HG03439 (cell line): ENCODE data around the gene BIRC6.
"Not testable (repeated sequence)": the region's sequence is repeated elsewhere in the genome, so short reads cannot be mapped to it uniquely, and the experiment has no call there.

Experiments
- ATAC-seq: cut with Tn5 transposase; IDR thresholded peaks from one replicate; pipeline ENCODE4 v1.9.1; 2021; ENCODE audit warnings: mild to moderate bottlenecking, moderate library complexity; ENCODE audit not compliant: unreplicated experiment

BIRC6 gene

DNA sequence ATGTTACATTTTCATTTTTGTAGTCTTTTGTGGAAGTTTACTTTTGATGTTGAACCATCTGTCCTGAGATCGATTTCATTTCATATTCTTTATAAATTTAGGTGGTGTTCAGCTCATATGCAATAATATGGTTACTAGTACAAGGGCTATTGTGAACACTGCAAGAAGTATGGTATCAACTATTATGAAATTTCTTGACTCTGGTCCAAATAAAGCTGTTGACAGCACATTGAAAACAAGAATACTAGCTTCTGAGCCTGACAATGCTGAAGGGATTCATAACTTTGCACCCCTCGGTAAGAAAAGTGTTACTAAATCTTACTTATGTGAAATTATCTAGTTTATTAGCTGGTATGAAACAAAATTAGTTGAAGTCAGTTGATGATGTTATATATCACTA is 146.1 kb downstream of the BIRC6 start:
- no peak for ATAC-seq

DNA sequence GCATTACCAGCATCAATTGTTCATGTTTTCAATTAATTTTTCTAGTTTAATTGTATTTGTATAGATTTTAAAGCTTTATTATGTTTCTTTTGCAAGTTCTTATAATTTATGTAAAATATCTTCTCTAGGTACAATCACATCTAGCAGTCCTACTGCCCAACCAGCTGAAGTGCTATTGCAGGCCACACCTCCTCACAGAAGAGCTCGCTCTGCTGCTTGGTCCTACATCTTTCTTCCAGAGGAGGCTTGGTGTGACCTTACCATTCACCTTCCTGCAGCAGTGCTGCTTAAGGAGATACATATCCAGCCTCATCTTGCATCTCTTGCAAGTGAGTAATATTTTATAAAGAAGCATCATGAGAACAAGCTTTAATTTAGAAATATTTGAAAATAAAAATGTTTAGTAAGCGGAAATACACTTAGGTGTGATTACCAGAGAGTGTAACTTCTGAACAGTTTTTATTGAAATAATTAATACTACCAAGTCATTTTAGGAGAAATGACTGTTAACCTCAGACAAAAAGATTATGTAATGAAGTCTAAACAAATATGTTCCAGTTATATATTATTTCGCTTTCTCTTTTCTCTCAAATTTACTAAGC is 148.2 kb downstream of the BIRC6 start:
- ATAC-seq: no peak

DNA sequence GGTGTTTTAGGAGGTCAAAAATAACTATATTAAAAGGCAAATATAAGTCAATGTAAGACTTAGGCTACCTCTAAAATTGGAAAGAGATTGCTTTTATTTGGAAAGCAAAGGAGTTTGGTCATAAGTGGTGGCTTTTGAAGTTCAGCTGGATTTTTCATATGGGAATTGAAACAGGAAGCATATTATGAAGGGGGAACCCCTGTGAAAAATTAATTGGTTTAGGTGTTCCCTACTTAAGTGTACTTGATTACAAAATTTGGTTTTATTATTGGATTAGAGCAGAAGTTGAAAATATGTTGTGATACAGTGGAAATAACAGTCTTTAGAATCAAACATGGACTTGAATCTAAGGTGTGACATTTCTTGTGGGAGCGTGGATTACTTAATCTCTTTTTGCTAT is 149.6 kb downstream of the BIRC6 start:
- ATAC-seq: no peak

DNA sequence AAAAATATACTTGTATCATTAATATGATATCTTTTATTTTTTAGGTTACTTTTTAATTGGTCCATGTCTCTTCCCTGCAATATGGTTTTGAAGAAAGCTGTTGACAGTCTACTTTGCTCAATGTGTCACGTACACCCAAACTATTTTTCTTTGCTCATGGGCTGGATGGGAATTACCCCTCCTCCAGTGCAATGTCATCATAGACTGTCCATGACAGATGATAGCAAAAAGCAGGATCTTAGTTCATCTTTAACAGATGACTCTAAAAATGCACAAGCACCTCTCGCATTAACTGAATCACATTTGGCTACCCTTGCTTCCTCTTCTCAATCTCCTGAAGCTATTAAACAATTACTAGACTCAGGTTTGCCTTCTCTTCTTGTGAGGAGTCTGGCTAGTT is 158.1 kb downstream of the BIRC6 start:
- no peak for ATAC-seq

DNA sequence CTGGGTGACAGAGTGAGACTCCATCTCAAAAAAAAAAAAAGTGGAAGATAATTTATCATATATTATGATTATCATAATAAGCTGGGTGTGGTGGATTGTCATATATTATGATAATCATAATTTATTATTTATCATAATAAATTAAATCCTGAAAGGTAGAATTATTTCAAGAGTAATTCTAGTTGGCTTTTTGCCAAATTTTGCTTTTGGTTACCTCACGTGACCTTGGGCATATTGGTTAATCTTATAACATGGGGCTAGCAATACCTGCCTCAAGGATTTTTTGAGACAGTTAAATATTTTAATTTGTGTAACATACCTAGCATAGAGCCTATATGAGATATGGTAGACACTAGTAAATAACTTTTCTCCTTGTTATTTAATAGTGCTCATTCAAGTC is 159.7 kb downstream of the BIRC6 start:
- no peak for ATAC-seq

DNA sequence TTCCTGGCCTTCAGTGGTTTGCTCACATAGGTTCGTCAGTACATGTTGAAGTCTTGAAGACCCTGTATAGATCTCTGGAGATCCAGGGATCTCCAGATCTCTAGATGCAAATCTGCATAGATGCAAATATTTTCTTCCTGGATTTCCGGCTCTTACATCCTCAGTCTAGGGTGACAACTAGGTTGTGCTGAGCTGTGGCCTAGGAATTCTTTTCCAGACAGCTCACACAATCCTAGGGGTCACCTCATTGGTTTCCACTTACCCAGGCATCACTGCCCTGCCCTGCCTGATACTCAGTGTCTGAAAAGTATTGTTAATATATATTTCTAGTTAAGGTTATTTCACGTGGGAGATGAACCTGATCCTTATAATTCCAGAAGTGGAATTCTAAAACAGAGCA is 165.9 kb downstream of the BIRC6 start:
- no peak for ATAC-seq

DNA sequence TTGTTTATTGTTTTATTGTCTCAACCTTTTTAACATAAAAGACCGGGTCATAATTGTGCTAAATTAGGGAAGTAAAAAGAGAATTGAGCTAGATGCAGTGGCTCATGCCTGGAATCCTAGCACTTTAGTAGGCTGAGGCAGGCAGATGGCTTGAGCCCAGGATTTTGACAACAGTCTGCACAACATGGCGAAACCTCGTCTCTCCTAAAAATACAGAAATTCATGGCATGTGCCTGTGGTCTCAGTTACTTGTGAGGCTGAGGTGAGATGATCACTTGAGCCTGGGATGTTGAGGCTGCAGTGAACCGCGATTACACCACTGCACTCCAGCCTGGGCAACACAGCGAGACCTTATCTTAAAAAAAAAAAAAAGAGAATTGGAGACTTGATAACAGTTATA is 166.9 kb downstream of the BIRC6 start:
- no peak for ATAC-seq

DNA sequence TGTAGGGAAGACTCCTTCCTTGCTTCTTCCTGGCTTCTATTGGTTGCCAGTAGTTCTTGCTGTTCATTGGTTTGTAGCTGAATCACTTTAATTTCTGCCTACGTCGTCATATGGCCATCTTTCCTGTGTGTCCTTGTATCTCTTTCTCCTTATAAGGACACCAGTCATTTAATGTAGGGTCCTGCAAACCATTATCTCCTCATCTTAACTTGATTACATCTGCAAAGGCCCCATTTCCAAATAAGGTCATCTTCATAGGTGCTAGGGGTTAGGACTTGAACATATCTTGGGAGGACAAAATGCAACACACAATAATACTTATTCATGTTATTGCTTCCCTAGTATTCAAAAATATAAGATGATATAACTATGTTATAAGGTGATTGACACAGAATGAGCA is 175.5 kb downstream of the BIRC6 start:
- ATAC-seq: no peak

DNA sequence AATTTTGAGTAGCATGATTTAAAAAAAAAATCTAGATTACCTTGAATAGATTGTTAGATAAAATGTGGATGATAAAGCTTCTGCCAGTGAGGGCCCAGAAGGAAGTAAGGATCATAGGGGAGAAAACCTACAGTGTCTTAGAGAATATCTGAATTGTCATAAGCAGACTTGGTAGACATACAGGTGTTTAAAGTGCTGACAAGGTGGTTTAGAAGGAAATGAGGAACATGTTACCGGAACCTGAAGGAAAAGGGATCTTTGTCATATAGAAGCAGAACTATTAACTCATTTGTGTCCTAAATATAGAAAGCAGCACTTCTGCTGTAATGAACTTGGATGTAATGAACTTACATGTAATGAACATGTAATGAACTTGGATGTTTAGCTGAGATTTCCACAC is 176.1 kb downstream of the BIRC6 start:
- no peak for ATAC-seq

DNA sequence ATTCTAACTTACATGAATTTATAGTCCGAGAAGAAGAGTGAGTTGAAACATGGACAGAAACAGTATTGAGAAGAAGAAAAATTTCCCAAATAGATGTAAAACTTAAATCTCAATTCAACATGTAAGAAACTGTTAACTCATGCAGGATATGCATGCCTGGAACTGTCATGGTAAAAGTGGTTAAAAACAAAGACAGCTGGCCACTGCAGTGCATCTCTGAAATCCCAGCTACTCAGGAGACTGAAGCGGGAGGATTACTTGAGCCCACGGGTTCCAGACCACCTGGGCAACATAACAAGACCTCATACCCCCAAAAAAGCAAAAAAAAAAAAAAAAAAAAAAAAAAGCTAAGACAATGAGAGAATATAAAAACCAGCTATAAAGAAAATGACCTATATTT is 178.0 kb downstream of the BIRC6 start:
- no peak for ATAC-seq

DNA sequence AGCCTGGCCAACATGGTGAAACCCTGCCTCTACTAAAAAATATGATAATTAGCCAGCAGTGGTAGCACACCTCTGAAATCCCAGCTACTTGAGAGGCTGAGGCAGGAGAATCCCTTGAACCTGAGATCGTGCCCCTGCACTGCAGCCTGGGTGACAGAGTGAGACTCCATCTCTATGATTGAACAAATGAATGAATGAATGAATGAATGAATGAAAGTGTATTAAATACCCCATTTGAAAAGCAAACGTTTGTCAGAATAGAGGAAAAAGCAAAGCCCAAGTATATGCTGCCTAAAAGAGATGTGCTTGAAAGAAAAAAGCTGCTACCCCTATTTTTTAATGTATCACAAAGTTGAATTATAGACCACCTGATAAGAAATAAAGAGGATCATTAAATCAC is 181.9 kb downstream of the BIRC6 start:
- no peak for ATAC-seq

DNA sequence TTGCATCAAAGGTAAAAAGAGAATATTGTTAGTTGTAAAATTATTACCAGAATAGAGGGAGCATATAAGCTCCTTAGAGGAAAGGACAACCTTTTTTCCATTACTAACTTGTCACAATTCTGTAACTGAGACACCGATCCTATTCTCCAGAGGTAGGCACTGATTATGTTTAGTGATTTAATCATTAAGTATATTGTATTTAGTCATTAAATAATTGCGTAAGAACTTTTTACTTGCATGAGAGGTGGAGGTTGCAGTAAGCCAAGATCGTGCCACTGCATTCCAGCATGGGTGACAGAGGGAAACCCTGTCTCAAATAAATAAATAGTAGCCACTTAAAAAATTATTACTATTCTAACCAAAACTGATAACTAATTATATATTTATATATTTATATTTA is 195.7 kb downstream of the BIRC6 start:
- not testable (repeated sequence) for ATAC-seq

DNA sequence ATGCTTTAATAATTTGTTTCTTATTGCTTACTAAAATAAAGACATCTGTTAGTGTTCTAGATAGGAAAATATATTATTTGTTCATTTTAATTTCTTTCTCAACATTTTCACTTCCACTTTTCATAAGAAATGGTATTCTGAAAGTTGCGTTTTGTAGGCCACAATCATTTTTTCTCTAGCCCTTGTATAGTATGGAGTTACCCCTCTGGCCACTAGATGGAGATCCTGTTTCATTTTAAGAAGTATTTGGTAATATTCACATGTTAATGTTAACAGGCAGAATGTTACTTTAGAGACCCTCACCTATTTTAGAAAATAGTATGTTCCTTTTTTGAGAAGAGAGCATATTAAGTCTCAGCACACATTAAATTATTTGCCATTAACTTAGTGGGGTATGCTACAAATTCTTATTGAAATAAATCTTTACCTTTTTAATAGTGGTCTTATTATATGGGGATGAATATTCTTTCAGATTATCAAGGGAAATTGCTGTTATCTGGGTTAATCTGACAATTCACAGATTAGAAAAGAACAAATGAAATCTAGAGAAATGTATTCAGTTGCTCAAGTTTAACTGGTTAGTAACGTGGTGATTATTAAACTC is 197.1 kb downstream of the BIRC6 start:
- ATAC-seq: peak; percentile 74

DNA sequence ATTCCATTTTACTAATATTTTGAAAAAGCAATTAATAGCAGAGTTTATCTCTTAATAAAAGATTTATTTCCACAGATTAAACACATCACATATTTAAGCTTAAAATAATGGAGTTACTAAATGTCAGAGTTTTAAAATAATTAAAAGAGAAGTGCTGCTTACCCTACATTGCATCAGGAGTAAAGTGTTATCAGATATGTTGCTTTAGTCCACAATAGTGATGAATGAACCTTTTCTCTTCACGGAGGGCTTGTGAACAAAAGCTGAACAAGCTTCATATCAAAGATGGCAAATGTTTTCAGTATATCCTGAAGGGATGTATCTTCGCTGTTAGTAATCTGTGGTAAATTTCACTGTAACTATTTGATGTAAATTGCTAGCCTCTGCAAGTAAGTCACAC is 201.7 kb downstream of the BIRC6 start:
- ATAC-seq: no peak

DNA sequence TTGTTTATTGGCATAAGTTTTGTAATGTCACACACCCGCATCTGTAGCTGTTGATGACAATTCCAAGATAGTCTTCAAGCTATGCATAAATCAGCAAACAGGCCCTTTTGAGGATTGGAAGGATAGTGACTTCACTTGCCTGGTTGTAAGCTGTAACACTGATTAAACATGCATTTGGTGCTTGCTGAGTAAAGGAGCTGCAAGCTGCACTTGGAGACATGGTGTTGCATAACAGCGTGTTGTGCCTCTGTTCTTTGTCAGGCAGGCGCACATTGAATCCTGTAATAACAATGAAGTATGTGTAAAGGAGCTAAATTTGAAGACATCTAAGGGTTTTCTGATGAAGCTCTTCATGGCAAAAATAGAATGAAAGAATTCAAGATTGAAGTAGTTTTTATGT is 202.3 kb downstream of the BIRC6 start:
- no peak for ATAC-seq

DNA sequence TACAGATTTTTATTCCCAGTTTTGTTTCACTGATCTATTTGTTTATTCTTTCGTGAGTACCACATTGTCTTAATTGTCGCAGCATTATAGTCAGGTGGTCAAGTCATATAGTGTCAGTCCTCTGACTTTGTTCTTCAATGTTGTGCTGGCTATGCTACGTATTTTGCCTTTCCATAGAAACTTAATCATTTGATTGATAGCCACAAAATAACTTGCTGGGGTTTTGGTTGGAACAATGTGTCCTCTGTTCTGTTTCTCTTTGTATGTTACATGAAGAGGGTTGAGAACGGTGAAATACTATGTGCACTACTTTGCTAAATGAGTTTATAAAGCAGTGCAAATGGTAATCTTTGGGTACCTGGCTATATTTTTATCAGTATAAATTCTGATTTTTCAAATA is 206.1 kb downstream of the BIRC6 start:
- no peak for ATAC-seq

DNA sequence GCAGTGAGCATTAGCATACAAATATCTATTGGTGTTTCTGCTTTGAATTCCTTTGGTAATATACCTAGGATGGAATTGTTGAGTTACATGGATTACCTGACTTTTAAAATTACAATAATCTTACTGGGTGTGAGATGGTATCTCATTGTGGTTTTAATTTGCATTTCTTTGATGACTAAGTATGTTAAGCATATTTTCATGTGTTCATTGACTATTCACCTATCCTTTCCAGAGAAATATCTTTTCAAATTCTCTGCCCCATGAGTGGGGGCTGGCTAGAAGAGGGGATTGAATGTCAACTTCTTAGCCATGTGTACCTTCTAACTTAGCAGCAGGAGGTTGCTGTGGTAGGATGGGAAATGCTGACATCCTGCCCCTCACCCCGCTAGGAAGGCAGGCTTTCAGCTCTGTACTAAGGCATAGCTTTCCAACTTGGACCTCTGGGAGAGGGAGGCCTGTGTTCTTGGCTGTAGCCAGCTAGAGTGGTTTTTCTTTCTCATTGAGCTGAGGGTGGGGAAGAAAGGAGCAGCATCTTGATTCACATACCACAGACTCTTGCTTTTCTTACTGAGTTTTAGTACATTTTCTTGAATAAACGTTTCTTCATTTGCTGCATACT is 207.7 kb downstream of the BIRC6 start:
- ATAC-seq: no peak

DNA sequence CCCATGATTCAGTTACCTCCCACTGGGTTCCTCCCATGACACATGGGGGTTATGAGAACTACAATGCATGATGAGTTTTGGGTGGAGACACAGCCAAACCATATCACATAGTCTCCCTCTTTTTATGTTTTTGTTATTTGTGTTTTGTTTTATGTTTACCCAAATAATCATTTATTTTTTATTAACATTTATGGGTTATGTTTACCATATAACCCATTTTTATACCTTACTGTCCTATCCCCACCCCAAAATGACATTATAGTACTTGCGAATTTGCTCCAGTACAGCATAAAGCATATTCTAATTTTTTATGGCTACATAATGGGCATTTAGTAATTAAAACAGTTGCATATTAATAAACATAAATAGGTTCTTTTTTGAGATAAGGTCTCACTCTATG is 209.1 kb downstream of the BIRC6 start:
- ATAC-seq: no peak

DNA sequence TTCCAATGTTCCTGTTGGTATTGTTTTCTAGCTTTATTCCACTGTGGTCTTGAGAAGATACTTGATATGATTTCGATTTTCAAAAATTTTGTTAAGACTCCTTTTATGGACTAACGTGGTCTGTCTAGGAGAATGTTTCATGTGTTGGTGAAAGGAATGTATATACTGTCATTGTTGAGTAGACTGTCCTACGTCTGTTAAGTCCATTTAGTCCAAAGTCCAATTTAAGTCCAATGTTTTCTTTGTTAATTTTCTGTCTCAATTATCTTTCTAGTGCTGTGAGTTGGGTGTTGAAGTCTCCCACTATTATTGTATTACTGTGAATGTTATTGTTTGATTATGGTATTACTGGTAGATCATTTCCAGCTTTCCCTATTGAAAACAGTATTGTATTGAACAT is 215.2 kb downstream of the BIRC6 start:
- ATAC-seq: no peak

DNA sequence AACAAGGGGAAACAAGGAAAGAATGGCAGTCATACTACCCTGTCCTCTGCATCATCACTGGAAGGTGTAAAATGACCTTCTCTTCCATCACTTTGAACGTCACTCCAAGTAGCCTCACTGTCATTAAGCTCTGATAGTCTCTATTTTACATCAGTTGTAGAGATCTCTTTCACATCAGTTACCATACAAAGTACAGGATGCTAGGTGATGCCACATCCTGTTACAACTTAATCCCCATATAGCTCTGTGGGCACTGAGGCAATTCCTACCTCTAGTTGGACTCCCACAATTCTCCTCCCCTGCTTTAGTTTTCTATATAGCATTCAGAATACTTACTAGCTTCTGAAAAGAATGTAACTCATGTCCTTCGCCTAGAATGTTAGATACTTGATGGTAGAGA is 215.9 kb downstream of the BIRC6 start:
- ATAC-seq: no peak

DNA sequence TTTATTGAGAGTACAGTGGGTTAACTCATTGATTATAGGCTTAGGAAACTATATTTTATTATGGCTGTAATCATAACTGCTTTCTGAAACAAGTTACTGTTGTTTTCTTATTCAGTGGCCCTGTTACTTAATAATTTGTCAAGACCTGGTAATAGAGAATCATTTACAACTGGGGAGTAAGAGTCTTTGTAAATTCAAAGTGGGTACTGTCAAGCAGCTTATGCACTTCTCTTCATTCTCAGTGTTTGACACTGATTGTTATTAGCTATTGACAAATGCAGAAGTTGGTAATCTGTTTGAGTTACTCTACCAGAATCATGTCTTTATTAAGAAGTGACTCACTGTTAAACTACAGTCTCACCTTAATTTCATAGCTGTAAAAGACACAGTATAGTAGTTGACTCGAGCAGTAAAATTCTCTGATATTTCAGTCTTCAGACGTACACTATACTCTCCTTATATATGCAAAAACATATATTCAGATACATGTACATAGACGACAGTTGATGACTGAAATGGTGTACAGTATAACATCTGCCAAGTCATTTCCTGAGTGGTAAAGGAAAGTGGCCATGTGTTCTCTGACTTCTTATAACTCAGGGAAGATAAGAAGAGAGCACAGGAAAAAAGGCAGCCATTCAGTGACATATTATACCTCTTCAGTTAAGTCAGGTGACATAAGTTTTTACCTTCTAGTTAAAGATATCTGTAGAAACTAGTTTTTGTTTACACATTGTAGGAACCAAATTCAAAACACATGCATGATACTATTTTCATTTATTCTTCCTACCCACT is 235.0 kb downstream of the BIRC6 start:
- ATAC-seq: peak; percentile 55

DNA sequence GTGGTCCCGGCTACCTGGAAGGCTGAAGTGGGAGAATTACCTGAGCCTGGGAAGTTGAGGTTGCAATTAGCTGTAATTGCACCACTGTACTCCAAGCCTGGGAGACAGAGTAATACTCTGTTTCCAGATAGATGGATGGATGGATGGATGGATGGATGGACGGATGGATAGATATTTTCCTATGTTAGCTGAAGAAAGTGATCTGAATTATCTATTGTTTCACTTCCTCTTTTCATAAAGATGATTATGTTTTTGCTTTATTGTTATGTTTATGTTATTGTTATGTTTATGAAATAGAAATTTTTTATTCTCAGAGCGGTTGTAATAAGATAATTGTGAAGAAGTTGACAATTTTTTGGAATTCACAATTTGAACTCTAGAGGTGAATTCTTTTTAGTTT is 237.8 kb downstream of the BIRC6 start:
- no peak for ATAC-seq
